Naive thymus-derived CD4-positive, alpha-beta T cell (primary cell): ENCODE measurements around the gene PRIM2. TPM values are rescaled to one million over a fixed set of nuclear protein-coding genes. Genes with fewer than 3 reads are reported as not detected.
"Not testable (repeated sequence)": the region's sequence is repeated elsewhere in the genome, so short reads cannot be mapped to it uniquely, and the experiment has no call there.

Experiments
- ATAC-seq: fragments of 150-1000 bp; cut with Tn5 transposase; 2 replicates; pipeline ENCODE4 v1.10.0; 2021; ENCODE audit warnings: mild to moderate bottlenecking, moderate library complexity
- CTCF ChIA-PET: fragments of 350-600 bp; sonication (Branson Sonifier 250); formaldehyde crosslinking; loops from one replicate; lab custom pipeline; 2021; ENCODE audit warnings: antibody characterized with exemption; lab: Charles Lee
- POLR2A ChIA-PET: fragments of 350-600 bp; sonication (Branson Sonifier 250); formaldehyde crosslinking; loops from one replicate; lab custom pipeline; 2021; ENCODE audit warnings: antibody characterized with exemption, inconsistent platforms; lab: Charles Lee
- DNase-seq, 9 donors: peaks; one replicate each; pipeline versions ENCODE4 v3.0.0 to v3.0.0-alpha.2; 2020 to 2022; ENCODE audit warnings: mixed read lengths in 1 of 9
- H3K27ac ChIP-seq: one replicate; pipeline ENCODE4 v1.7.0; 2013; ENCODE audit warnings: mild to moderate bottlenecking, low read depth, low read length, moderate library complexity
- H3K27me3 ChIP-seq, 2 donors: one replicate each; pipeline ENCODE4 v1.7.0; 2013; ENCODE audit warnings: low read length in 2 of 2, mild to moderate bottlenecking in 2 of 2, moderate library complexity in 2 of 2; ENCODE audit not compliant: control insufficient read depth in 2 of 2, insufficient read depth in 2 of 2
- H3K36me3 ChIP-seq, 3 experiments: 1 replicate in 2 of 3; 2 replicates in 1 of 3; pipeline ENCODE4 v1.7.0; 2013; ENCODE audit warnings: low read length in 3 of 3, mild to moderate bottlenecking in 3 of 3, moderate library complexity in 1 of 3; ENCODE audit not compliant: insufficient read depth in 3 of 3, control insufficient read depth in 2 of 3
- H3K4me1 ChIP-seq, 2 donors: one replicate each; pipeline ENCODE4 v1.7.0; 2013; ENCODE audit warnings: low read length in 2 of 2, mild to moderate bottlenecking in 2 of 2, moderate library complexity in 1 of 2; ENCODE audit not compliant: control insufficient read depth in 2 of 2, insufficient read depth in 2 of 2
- H3K4me3 ChIP-seq: 2 replicates; pipeline ENCODE4 v1.7.0; 2013; ENCODE audit warnings: mild to moderate bottlenecking, low read length
- H3K9me3 ChIP-seq, 3 experiments: 1 replicate in 2 of 3; 2 replicates in 1 of 3; pipeline ENCODE4 v1.7.0; 2013; ENCODE audit warnings: low read length in 3 of 3; ENCODE audit not compliant: control insufficient read depth in 2 of 3
- H3K27ac Mint-ChIP-seq, 9 donors: one replicate each; pipeline ENCODE4 v1.8.0; 2020 to 2022; ENCODE audit warnings: mixed read lengths in 9 of 9, mild to moderate bottlenecking in 8 of 9, moderate library complexity in 5 of 9, inconsistent platforms in 2 of 9
- H3K27me3 Mint-ChIP-seq, 5 donors: one replicate each; pipeline ENCODE4 v1.8.0; 2021 to 2022; ENCODE audit warnings: mixed read lengths in 5 of 5, mild to moderate bottlenecking in 1 of 5
- H3K36me3 Mint-ChIP-seq, 5 donors: one replicate each; pipeline ENCODE4 v1.8.0; 2020 to 2022; ENCODE audit warnings: mixed read lengths in 5 of 5, mild to moderate bottlenecking in 3 of 5, inconsistent platforms in 1 of 5
- H3K4me1 Mint-ChIP-seq, 7 donors: one replicate each; pipeline ENCODE4 v1.8.0; 2020 to 2022; ENCODE audit warnings: mixed read lengths in 7 of 7, mild to moderate bottlenecking in 3 of 7, inconsistent platforms in 1 of 7
- H3K4me3 Mint-ChIP-seq, 10 donors: one replicate each; pipeline ENCODE4 v1.8.0; 2020 to 2022; ENCODE audit warnings: mild to moderate bottlenecking in 10 of 10, mixed read lengths in 10 of 10, moderate library complexity in 6 of 10, inconsistent platforms in 2 of 10
- H3K9me3 Mint-ChIP-seq, 11 donors: one replicate each; pipeline ENCODE4 v1.8.0; 2020 to 2022; ENCODE audit warnings: mixed read lengths in 11 of 11, mild to moderate bottlenecking in 4 of 11, inconsistent platforms in 1 of 11, moderate library complexity in 1 of 11
- intact Hi-C, 2 donors: fragments of 100-400 bp; cut with micrococcal nuclease; formaldehyde crosslinking; loops; one replicate each; pipeline ENCODE4 v1.15.1; 2023
- polyA plus RNA-seq, 2 donors: library from polyadenylated mRNA; unstranded; fragments of 300-500 nt; fragmentation: Illumina TruSeq; gene quantifications; one replicate each; pipeline ENCODE4 v1.2.3, GENCODE V29; 2021
- total RNA-seq, 6 experiments: library from RNA in 5 of 6; stranded (reverse) in 5 of 6; gene quantifications; 1 replicate in 5 of 6; 2 replicates in 1 of 6; pipeline ENCODE4 v1.2.3 and lab custom pipeline; 2021 to 2026

The PRIM2 gene
- total and polyA plus RNA-seq, 7 experiments from 2014 or later = 7.2 to 33.2 (median 11.9) TPM

DNA sequence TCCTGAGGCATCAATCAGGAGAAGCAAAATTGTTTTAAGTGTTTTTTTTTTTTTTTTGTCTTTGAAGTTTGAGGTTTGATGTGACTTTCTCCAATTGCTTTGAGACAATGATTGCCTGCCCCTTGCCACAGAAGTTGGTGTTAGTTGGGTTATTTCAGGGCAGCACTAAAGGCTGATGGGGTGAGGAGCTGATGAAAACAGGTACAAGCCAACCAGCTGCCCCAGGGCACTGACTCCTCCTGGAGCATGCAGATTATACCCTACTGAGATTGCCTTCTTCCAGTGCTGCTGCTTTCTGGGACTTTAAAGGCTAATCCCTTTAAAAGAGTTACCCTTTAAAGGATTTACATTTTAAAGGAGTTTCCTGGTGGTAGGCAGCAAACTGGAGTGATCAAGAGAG is 172.5 kb downstream of the PRIM2 start:
- not testable (repeated sequence) for H3K27ac ChIP-seq

GRCh38 chr6:57491795-57492194 is 174.4 kb downstream of the PRIM2 start:
- H3K36me3 Mint-ChIP-seq = peaks cover 0 to 17% (median 0%) of the 10 kb centered on the region in 5 donors
- ATAC-seq, CTCF ChIA-PET: not testable (repeated sequence)

More for the DNA sequence above, 172.5 kb downstream of the PRIM2 start:
- H3K27me3 ChIP-seq, H3K4me3 ChIP-seq, H3K4me1 ChIP-seq, POLR2A ChIA-PET, H3K4me3 Mint-ChIP-seq, H3K27me3 Mint-ChIP-seq, DNase-seq, ATAC-seq, CTCF ChIA-PET, H3K9me3 ChIP-seq, H3K9me3 Mint-ChIP-seq, intact Hi-C loops, H3K36me3 ChIP-seq: not testable (repeated sequence)
- peaks cover 0 to 18% (median 7%) of the 10 kb centered on the region in 7 donors for H3K4me1 Mint-ChIP-seq
- H3K36me3 Mint-ChIP-seq = peaks cover 0 to 22% (median 0%) of the 10 kb centered on the region in 5 donors
- peak overlapping the region in 1 of 9 donors; percentile 31 for H3K27ac Mint-ChIP-seq

GRCh38 chr6:57496251-57496650 is 178.8 kb downstream of the PRIM2 start:
- not testable (repeated sequence) for ATAC-seq

More at GRCh38 chr6:57491795-57492194, 174.4 kb downstream of the PRIM2 start:
- POLR2A ChIA-PET, H3K9me3 ChIP-seq, H3K4me3 Mint-ChIP-seq, H3K36me3 ChIP-seq, intact Hi-C loops, H3K27ac Mint-ChIP-seq, H3K4me3 ChIP-seq, DNase-seq, H3K27me3 Mint-ChIP-seq, H3K9me3 Mint-ChIP-seq, H3K4me1 ChIP-seq, H3K27ac ChIP-seq, H3K27me3 ChIP-seq: not testable (repeated sequence)
- H3K4me1 Mint-ChIP-seq = peaks cover 0 to 18% (median 7%) of the 10 kb centered on the region in 7 donors

DNA sequence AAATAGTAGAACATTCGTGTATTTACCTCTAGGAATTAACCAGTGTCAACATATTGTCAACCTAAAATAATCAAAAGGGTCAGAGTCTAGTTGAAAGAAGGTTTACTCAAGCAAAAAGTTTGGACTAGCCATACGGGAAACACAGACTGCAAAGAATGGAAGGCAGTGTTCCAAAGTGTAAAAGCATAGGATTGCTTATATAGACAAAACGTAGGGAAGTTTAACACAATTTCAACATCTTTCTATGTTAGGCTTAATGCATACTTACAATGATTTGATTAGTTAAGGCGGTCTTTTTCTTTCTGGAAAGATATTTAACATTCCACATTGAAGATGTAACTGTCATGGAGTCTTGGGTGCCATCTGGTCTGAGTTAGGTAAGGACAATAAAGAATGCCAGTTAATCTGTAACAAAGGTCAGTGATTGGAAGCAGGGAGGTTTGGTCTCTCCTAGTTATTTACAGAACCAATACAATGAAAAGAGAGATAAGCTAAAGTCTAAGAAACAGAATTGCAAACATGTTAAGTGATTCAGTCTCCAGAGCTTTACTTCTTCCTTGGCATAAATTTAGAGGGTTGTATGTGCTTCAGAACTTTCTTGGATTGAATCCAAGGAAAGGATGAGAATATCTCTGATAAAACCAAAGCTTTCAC is 183.1 kb downstream of the PRIM2 start:
- H3K36me3 ChIP-seq, H3K27me3 Mint-ChIP-seq, intact Hi-C loops, H3K27ac ChIP-seq, H3K27ac Mint-ChIP-seq, H3K4me1 Mint-ChIP-seq, H3K9me3 ChIP-seq, ATAC-seq, CTCF ChIA-PET, H3K27me3 ChIP-seq, DNase-seq, H3K4me1 ChIP-seq, H3K4me3 Mint-ChIP-seq, POLR2A ChIA-PET, H3K9me3 Mint-ChIP-seq, H3K4me3 ChIP-seq: not testable (repeated sequence)
- H3K36me3 Mint-ChIP-seq = peaks cover 0 to 15% (median 0%) of the 10 kb centered on the region in 5 donors

More at GRCh38 chr6:57496251-57496650, 178.8 kb downstream of the PRIM2 start:
- H3K36me3 ChIP-seq, H3K27me3 Mint-ChIP-seq, H3K4me3 Mint-ChIP-seq, H3K27me3 ChIP-seq, CTCF ChIA-PET, H3K27ac ChIP-seq, H3K4me1 Mint-ChIP-seq, intact Hi-C loops, H3K9me3 ChIP-seq, H3K4me1 ChIP-seq, POLR2A ChIA-PET, H3K9me3 Mint-ChIP-seq, H3K27ac Mint-ChIP-seq, H3K4me3 ChIP-seq, DNase-seq: not testable (repeated sequence)
- peaks cover 0 to 12% (median 0%) of the 10 kb centered on the region in 5 donors for H3K36me3 Mint-ChIP-seq

- H3K4me3 Mint-ChIP-seq, H3K4me3 ChIP-seq, H3K27me3 Mint-ChIP-seq, CTCF ChIA-PET, H3K36me3 ChIP-seq, intact Hi-C loops, POLR2A ChIA-PET, H3K27ac ChIP-seq, H3K4me1 Mint-ChIP-seq, H3K9me3 Mint-ChIP-seq, DNase-seq, H3K4me1 ChIP-seq, ATAC-seq, H3K27me3 ChIP-seq, H3K9me3 ChIP-seq: not testable (repeated sequence)
- Mint-ChIP-seq H3K27ac (peak overlapping the region in 1 of 9 donors; percentile 28), H3K36me3 (peaks cover 0 to 15% (median 0%) of the 10 kb centered on the region in 5 donors)
These were observed 185.0 kb downstream of the PRIM2 start for GRCh38 chr6:57502387-57502786.

DNA sequence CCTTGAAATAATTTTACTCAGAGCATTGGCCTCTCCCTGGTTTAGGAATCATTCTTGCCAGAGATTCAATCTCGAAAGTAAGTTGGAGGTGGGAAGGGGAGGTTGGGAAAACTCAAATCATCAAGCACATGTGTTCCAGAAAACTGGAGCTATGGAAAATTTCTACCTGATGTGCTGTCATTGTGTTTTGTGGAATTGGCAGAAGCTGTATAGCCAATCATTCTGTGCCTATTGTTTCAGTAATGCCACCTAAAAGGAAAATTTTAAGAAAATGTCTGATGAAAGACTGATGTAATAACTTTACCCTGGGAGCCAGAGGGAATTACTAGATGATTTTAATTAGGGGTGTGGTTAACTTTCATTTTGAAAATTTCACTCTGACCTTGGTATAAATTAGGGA is 187.8 kb downstream of the PRIM2 start:
- POLR2A ChIA-PET, H3K9me3 ChIP-seq, H3K27ac Mint-ChIP-seq, H3K36me3 ChIP-seq, H3K4me3 Mint-ChIP-seq, H3K4me3 ChIP-seq, CTCF ChIA-PET, DNase-seq, H3K27ac ChIP-seq, H3K9me3 Mint-ChIP-seq, H3K4me1 Mint-ChIP-seq, intact Hi-C loops, H3K27me3 ChIP-seq, ATAC-seq, H3K27me3 Mint-ChIP-seq, H3K4me1 ChIP-seq: not testable (repeated sequence)
- peaks cover 0 to 14% (median 0%) of the 10 kb centered on the region in 5 donors for H3K36me3 Mint-ChIP-seq

DNA sequence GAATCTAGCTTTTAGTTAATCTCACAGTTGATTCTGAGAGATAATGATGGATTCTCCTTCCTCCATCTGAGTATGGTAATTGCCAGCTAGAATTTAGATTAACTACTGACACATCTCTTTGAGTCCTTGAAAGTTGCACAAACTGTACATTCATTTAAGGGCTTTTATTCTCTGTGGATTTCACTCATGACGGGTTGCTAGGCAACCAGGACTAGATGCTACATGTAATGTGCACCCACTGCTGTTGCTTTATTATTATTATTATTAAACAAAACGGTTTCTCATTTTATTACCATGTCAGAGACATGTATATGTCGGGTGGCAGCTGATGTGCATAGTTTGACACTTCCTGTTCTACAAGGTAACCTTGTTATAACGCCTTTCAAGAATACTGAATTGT is 193.0 kb downstream of the PRIM2 start:
- ATAC-seq, H3K4me3 ChIP-seq, intact Hi-C loops, H3K4me1 Mint-ChIP-seq, H3K9me3 ChIP-seq, POLR2A ChIA-PET, H3K27ac ChIP-seq, H3K27me3 ChIP-seq, H3K27me3 Mint-ChIP-seq, H3K4me1 ChIP-seq, CTCF ChIA-PET, H3K4me3 Mint-ChIP-seq, DNase-seq, H3K9me3 Mint-ChIP-seq, H3K36me3 ChIP-seq, H3K27ac Mint-ChIP-seq: not testable (repeated sequence)
- peaks cover 0 to 13% (median 7%) of the 10 kb centered on the region in 5 donors for H3K36me3 Mint-ChIP-seq
